Colon (tissue), 2 donors: ENCODE results near the gene CCDC195.

Experiments
- FAIRE-seq: peaks from 2 replicates; lab custom pipeline; 2012; peaks lifted over from hg19 to GRCh38; lab: Jason Lieb, UNC
- donor health status: control.
- donor health status: control.

The CCDC195 gene

GRCh38 chr2:224716201-224716600, at the start of gene CCDC195:
CCDC195 (minus strand) TSS chr2:224716365; CDS start chr2:224716365, 0 bp downstream.
- no peak for FAIRE-seq

DNA sequence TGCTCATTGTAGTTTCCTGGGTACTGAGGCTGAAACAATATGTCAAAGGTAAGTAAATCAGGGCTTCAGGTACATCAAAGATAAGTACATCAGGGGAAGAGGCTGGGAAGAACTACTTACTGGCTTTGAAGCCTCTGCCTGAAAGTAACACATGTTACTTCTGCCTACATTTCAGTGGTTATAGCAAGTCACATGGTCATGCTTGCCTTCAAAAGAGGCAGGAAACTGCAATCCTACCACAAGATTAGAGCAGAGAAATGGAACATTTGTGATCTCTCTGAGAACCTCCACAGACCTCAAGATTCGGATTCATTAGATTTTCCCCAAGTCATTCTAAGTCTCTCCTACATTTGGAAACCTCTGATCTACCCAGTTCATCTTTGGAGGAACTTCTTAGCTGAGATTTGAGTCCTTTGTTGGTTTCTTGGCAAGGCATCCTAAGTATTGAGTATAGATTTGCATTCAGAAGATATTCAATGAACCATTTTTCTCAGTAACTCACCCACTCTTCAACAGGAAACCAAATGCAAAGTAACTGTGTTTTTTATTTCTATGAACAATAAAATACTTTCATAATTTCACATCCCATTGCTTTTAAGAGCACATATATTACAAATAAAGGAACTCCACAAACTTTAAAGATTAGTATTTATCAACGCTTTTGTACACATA, 48.5 kb upstream of the CCDC195 start:
- no peak for FAIRE-seq

DNA sequence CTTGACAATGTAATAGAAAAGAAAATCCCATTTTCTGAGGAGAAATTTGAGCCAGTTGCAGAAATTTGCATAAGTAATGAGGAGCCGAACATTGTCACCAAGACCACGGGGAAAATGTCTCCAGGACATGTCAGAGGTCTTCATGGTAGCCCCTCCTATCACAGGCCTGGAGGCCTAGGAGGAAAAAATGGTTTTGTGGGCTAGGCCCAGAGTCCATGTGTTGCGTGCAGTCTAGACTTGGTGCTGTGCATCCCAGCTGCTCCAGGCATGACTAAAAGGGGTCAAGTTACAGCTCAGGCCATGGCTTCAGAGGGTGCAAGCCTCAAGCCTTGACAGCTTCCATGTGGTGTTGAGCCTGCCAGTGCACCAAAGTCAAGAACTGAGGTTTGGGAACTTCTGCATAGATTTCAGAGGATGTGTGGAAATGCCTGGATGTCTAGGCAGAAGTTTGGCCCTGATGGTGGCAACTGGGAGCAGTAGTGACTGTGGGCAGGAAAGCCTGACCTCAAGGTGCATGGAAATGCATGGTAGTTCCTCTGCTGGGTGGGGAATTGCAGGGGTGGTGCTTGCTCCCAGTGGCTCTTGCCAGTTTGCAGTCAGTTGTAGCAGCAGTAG, 41.9 kb upstream of the CCDC195 start:
- FAIRE-seq, result no peak

DNA sequence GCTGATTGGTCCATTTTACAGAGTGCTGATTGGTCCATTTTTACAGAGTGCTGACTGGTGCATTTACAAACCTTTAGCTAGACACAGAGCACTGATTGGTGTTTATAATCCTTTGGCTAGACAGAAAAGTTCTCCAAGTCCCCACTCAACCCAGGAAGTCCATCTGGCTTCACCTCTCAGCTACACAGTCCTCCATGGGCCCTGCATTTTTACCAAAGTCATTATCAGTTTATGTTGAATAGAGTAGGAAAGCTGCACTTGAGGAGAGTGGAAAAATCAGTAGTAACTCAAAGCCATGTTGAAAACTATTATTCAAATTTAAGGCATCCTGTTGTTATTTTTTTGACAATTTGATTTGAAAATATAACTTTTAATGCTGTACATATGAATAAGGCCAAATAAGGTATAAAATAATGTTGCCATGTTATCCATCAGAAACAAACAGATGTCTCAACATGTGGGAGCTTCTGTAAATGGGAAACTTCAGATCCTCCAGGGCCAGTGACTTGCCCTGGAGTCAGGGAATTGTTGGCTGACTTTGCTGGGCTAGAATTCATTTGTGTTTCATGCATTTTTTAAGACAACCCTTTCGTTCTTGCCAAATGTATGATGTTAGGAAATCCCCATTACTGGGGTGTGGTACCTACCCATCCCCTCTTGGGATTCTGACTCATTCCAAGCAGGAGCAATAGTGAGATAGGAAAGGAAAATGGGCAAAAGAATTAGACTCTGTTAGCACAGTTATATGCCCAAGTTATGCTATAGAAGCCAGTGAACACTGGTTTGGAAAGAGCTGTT, 37.8 kb upstream of the CCDC195 start:
- no peak for FAIRE-seq

DNA sequence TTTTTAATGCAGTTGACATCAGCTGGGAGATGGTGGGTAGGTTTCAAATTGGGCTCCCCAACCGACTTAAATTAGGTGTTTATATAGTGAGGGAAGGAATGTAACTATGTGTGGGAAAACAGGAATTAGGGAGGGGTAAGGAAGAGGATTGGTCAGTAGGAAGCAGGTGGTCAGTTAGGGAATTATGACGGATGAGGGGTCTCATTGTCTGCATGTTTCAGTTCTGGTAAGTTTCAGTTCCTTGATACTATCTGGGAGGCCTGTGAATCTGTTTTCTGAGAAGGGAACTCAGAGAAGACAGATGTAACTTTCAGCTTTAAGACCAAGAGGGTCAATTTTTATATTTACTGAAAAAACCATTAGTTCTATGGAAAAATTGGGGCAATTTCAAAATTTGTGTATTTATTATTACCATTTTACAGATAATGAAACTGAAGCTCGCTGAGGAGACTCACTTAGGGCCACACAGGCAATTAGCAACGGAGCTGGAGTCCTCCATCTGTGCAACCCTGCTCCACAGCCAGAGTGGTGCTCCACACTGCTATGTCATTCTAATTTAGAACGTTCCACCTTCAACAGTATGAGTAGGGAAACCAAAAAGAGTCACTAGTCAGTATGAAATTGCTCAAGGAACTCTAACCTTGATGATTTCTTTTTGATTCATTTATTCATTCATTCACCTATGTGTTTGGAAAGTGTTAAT, 36.0 kb upstream of the CCDC195 start:
- no peak for FAIRE-seq

DNA sequence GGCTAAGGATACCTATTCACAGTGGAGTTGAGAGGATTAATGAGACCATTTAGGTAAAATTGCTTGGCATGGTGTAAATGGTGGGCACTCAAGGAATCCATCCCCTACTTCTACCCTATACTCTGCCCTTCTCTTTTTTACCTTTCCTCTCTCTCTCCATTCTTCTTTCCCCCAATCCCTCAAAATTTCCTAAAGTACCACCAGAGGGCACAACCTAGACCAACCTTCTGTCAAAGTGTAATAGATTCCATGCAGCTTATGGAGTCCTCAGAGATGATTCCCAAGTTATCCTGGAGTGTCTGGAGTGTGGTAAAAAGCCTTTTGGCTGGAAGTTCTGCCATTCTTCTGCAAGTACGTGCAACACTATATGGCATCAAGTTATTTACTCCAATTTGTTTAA, 33.0 kb upstream of the CCDC195 start:
- FAIRE-seq, result no peak

- FAIRE-seq, result no peak
These were observed 31.6 kb upstream of the CCDC195 start for GRCh38 chr2:224747765-224748164.

DNA sequence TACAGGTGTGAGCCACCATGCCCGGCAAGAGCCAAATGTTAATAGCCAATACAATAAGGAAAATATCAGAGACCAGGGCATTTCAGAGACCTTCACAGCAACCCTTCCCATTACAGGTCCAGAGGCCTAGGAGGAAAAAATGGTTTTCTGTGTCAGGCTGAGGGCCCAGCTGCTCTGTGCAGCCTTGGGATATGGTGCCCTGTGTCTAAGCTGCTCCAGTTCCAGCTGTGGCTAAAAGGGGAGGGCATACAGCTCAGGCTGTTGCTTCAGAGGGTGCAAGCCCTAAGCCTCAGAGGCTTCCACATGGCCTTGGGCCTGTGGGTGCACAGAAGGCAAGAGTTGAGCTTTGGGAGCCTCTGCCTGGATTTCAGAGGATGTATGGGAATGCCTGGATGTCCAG, 20.1 kb upstream of the CCDC195 start:
- FAIRE-seq, result no peak

DNA sequence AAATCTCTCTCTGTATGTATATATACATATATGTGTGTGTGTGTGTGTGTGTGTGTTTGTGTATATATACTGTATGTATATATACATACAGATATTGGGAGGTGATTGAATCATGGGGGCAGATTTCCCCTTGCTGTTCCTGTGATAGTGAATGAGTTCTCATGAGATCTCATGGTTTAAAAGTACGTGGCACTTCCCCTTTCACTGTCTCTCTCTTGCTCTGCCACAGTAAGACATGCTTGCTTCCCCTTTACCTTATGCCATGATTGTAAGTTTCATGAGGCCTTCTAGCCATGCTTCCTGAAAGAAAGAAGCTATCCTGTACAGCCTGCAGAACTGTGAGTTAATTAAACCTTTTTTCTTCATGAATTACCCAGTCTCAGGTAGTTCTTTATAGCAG, 18.8 kb upstream of the CCDC195 start:
- FAIRE-seq, result no peak

GRCh38 chr2:224731665-224732064, 15.5 kb upstream of the CCDC195 start:
- FAIRE-seq, result no peak

- no peak for FAIRE-seq
These were observed 13.3 kb upstream of the CCDC195 start for GRCh38 chr2:224729435-224729834.

- FAIRE-seq, result no peak
These were observed 8.2 kb upstream of the CCDC195 start for GRCh38 chr2:224724331-224724730.

- FAIRE-seq, result no peak
These were observed 7.5 kb upstream of the CCDC195 start for GRCh38 chr2:224723586-224724217.

- no peak for FAIRE-seq
These were observed 6.6 kb upstream of the CCDC195 start for GRCh38 chr2:224722770-224723169.

GRCh38 chr2:224722250-224722649, 6.1 kb upstream of the CCDC195 start:
- FAIRE-seq, result no peak

DNA sequence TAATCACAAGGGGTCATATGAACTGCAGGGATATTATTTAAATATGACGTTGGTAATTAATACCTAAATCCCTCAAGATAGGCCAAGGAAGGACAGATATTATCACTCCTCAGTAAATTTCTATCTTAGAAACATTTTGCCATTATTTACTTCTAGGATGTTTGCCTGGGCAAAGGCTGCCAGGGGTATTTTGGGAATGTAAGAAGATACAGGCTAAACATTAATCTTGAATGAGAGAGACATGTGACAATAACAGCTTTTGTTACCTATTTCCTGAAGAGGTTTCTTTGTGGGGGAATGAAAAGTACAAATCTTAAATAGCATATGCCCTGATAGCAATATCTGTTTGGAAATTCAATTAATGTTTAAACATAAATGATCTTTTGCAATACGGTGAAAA, 756 bp upstream of the CCDC195 start:
- FAIRE-seq, result no peak

GRCh38 chr2:224711859-224712665, 4.1 kb downstream of the CCDC195 start:
- no peak for FAIRE-seq

DNA sequence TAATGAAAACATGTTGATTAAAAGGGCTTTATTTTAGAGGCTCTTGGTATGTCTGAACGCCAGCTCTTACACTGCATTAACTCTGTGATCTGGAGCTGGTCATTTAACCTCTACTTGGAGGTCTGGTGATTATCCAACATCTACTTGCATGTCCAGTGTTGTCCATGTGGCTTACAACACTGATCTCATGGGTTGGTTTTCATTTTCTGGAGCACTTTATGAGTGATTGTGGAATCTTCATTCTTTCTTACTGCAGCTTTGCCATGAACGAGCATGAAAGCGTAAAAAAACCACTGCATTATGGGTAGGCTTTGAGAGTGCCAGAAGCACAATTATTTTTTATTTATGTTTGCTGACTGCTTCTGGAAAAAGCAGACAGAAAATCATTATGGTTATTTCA, 4.8 kb downstream of the CCDC195 start:
- FAIRE-seq, result no peak

- no peak for FAIRE-seq
These were observed 6.9 kb downstream of the CCDC195 start for GRCh38 chr2:224709301-224709700.

DNA sequence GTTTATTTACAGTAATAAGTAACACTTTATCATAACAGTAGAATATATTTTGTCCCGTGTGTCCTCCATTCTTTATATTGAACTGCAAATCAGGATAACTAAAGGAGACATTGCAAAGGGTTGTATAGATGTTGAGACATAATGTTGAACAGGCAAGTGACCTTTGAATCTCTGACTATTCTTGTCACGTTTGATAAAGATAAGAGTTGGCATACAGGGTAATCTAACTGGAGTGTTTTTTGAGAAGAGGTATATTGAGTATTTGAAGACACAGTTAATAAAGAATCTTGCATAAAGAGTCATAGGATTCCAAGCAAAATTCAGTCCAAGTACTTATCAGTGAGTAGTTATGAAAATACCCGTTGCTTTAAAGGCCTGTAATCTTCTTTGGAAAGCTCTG, 21.7 kb downstream of the CCDC195 start:
- no peak for FAIRE-seq

DNA sequence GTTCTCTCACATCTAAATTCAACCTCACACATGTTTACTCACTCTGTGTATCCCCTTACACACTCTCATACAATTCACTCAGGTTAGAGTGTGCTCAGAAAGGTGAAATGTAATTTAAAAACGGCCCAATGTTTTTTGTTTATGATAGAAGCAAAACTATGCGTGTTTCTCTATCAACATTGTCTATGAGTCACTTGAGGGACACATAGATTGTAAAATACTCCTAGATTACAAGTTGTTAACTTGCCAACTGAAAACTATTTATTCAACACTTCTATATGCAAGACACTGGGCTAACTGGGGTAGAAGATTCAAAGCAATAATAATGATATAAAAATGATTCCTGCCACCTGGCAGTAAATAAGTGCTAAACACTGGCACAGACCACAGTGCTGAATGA, 24.6 kb downstream of the CCDC195 start:
- no peak for FAIRE-seq
